ENCODE measurements around the gene LRRC52. TPM values are rescaled to one million over a fixed set of nuclear protein-coding genes. Genes with fewer than 3 reads are reported as not detected.

LRRC52 gene
- total RNA-seq, 4 donors from 2014 or later = not detected

DNA sequence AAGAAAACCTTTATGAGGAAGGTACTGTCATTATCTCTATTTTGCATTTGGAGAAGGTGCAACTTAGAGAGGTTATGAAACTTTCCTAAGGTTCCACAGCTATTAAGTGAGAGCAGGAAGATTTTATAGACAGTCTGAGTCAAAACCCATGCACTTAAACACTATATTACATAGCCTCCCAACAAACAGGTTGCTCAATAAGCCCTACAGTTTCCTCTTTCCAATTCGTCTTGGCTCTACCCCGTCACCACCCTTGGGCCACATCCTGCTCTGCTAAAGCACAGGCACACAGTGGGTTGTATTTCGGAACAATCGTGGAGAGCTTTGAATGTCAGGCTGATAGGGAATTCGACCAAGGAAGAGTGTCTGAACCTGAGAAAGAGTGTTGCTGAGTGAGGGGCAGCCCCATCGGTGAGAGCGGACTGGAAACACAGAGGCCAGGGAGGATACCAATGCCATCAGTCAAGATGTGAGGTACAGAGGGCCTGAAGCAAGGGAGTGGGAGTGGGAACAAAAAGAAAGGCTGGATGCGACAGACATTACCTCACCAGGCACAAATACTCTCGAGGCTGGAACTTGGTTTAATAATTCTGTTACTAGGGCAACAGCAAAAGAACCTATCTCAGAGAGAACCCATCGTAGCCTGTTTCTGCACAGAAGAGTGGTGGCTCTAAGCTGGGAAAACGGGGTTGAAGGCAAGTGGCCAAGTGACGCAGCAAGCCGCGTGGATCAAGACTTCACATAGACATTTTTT, 6.3 kb upstream of the LRRC52 start:
- no peak for DNase-seq (ENCODE audit: low spot score)
- TF ChIP-seq, protein P1, sequence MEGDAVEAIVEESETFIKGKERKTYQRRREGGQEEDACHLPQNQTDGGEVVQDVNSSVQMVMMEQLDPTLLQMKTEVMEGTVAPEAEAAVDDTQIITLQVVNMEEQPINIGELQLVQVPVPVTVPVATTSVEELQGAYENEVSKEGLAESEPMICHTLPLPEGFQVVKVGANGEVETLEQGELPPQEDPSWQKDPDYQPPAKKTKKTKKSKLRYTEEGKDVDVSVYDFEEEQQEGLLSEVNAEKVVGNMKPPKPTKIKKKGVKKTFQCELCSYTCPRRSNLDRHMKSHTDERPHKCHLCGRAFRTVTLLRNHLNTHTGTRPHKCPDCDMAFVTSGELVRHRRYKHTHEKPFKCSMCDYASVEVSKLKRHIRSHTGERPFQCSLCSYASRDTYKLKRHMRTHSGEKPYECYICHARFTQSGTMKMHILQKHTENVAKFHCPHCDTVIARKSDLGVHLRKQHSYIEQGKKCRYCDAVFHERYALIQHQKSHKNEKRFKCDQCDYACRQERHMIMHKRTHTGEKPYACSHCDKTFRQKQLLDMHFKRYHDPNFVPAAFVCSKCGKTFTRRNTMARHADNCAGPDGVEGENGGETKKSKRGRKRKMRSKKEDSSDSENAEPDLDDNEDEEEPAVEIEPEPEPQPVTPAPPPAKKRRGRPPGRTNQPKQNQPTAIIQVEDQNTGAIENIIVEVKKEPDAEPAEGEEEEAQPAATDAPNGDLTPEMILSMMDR (IDR thresholded peaks at IDR 0.05) = no peak
- no peak for ATAC-seq (ENCODE audit: low FRiP score)

DNA sequence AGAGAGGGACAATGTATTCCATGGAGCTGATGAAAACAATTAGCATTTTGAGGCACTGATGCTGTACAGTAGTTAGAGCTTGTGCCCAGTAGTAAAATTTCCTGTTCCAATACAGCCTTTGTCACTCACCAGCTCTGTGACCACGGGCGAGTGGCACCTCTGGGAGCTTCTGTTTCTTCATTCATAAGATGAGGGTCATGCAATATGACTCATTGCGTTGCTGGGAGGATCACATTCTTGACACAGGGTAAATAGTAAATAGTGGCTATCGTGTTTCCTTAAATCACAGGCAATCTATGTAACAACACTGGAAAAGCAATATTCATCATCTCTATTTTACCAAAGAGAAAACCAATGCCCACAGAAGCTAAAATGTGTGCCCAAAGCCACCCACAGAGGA, 4.5 kb upstream of the LRRC52 start:
- TF ChIP-seq, protein P1 (IDR thresholded peaks at IDR 0.05) = no peak

DNA sequence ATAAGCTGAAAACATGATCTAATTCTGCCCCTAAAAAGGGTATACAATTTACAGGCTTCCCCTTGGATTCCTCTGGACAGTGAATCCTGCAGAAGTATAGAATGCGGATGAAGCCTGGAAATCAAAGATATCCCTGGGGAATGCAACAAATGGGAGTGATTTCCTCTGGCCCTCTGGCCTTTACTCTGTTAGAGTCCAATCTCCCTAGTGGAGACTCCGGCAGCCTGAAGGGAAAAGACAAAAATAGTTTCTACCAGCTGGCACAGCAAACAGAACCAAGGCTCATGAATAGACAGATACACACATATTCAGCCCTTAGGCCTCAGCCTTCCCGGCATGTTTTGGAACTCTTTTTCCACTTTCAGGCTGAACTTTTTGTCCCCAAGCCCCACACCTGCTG, 3.9 kb upstream of the LRRC52 start:
- TF ChIP-seq, protein P1 (IDR thresholded peaks at IDR 0.05) = no peak
- no peak for DNase-seq (ENCODE audit: low spot score)
- no peak for ATAC-seq (ENCODE audit: low FRiP score)

More for the DNA sequence above, 4.5 kb upstream of the LRRC52 start:
- DNase-seq (ENCODE audit: low spot score) = no peak
- ATAC-seq (ENCODE audit: low FRiP score) = no peak

DNA sequence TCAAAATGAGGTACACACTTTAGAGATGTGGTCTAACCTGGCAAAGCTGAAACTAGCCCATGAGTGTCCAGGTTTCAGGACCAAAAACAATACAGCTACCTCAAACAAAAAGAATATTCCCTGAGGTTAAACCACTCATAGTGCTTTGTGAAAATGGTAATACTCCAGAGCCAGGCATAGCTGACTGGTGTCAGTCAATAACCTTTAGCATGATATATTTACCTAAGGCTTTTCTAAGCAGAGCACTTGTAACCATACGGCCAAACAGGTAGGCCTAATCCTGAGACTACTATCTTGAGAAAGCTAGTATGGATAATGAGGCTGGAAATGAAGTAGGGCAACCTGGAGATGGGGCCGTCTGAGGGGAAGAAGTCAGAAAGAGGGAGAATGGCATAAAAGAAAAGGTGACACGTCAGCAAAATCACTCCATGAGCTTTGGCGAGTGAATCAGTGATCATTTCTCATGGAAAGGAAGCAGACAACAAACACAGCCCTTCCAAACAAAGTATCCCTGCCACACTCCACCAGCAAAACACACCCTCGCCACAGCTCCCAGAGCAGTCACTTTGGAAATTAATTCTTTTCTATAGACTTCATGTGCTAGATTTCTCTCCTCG, 1.7 kb upstream of the LRRC52 start:
- TF ChIP-seq, protein P1 (IDR thresholded peaks at IDR 0.05) = no peak
- DNase-seq (ENCODE audit: low spot score) (no peak), ATAC-seq (ENCODE audit: low FRiP score) (no peak)

DNA sequence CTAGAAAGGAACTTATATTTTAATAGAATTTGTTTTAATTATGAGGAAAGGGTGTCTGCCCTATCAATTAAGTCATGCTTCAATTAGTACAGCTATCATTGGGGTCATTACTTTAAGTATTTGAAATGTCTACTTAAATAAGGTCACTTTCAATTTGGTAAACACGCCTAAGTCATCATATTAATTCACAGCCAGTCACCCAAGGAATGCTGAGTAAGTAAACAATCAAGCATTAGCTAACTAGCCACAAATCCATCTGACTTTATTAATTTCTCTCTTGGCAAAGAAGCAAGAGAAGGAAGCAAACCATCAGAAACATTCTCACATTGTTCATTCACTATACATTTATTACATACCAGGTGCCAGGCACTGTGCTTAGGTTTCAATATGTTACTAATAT, 1.2 kb upstream of the LRRC52 start:
- no peak for ATAC-seq (ENCODE audit: low FRiP score)
- DNase-seq (ENCODE audit: low spot score) = no peak
- TF ChIP-seq, protein P1 (IDR thresholded peaks at IDR 0.05) = no peak

DNA sequence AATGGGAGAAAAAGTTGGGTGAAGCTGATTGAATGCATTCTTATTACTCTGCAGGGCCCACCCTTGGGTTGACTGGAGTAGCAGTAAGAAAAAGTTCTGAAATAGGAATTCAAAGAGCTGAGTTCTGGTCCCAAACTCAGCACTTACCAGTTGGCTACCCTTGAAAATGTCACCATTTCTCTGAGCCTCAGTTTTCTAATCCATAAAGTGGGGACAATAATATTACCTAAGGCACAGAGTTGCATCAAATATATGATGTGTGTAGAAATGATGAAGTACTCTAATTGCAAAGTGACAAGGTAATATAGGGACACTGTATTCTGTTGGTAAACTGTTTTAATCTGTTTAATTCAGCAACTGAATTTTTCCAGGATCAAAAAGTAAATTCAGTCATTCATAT, 1.2 kb downstream of the LRRC52 start:
- TF ChIP-seq, protein P1 (IDR thresholded peaks at IDR 0.05) = no peak
- ATAC-seq (ENCODE audit: low FRiP score) (no peak), DNase-seq (ENCODE audit: low spot score) (no peak)

DNA sequence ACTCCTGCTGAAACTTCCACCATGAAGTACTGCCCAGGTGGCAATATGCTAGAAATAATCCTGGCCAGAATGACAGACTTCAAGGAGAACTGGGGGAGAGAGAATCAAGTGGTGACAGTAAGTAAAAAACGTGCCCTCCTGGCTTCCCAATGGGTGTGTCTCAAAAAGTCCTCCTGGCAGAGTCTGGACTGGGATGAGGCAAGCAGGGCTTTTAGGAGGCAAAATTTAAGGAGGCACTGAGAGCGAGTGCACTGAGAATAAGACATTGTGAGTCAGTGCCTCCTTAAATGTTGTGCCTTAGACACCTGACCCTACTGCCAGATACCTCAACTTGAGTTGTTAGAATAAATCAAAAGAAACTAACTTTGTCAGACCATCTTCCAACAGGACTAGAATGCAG, 2.2 kb downstream of the LRRC52 start:
- no peak for DNase-seq (ENCODE audit: low spot score)
- ATAC-seq (ENCODE audit: low FRiP score) = no peak
- TF ChIP-seq, protein P1 (IDR thresholded peaks at IDR 0.05) = no peak

Data from omental fat pad (tissue), 4 donors.